EH (cell line): ENCODE measurements around the gene EGFL7.
A peak's percentile ranks its signal among the peaks of the same experiment; 100 is the strongest.
"Not testable (repeated sequence)": the region's sequence is repeated elsewhere in the genome, so short reads cannot be mapped to it uniquely, and the experiment has no call there.

ENCODE experiments used
- DNase-seq: peaks from one replicate; pipeline ENCODE4 v3.0.0-alpha.2; 2015; ENCODE audit warnings: low read depth

EGFL7 gene

GRCh38 chr9:136697821-136698526, 35.3 kb downstream of the EGFL7 start:
- DNase-seq, result no peak

GRCh38 chr9:136698635-136699246, 36.0 kb downstream of the EGFL7 start:
- DNase-seq, result no peak

GRCh38 chr9:136700304-136700703, 37.6 kb downstream of the EGFL7 start:
- DNase-seq, result peak; percentile 57

GRCh38 chr9:136700959-136701667, 38.4 kb downstream of the EGFL7 start:
- DNase-seq, result no peak

GRCh38 chr9:136701668-136702053, 38.9 kb downstream of the EGFL7 start:
- no peak for DNase-seq

- DNase-seq, result no peak
Observed at GRCh38 chr9:136703276-136703860, 40.7 kb downstream of the EGFL7 start.

GRCh38 chr9:136704741-136705140, 42.0 kb downstream of the EGFL7 start:
- not testable (repeated sequence) for DNase-seq

GRCh38 chr9:136705564-136705963, 42.8 kb downstream of the EGFL7 start:
- no peak for DNase-seq

GRCh38 chr9:136707011-136707410, 44.3 kb downstream of the EGFL7 start:
- no peak for DNase-seq

- no peak for DNase-seq
Observed at GRCh38 chr9:136707849-136708517, 45.3 kb downstream of the EGFL7 start.

- DNase-seq, result no peak
Observed at GRCh38 chr9:136709454-136710109, 46.9 kb downstream of the EGFL7 start.

- peak; percentile 34 for DNase-seq
Observed at GRCh38 chr9:136710543-136710942, 47.8 kb downstream of the EGFL7 start.

- peak; percentile 72 for DNase-seq
Observed at GRCh38 chr9:136711219-136711648, 48.5 kb downstream of the EGFL7 start.

- DNase-seq, result no peak
Observed at GRCh38 chr9:136711751-136712689, 49.3 kb downstream of the EGFL7 start, which contains the start of gene DIPK1B. DIPK1B (plus strand) TSS chr9:136712572; CDS start chr9:136712666, 94 bp downstream.

- no peak for DNase-seq
Observed at GRCh38 chr9:136712690-136713544, 50.2 kb downstream of the EGFL7 start.

- no peak for DNase-seq
Observed at GRCh38 chr9:136713550-136713949, 50.8 kb downstream of the EGFL7 start.

- no peak for DNase-seq
Observed at GRCh38 chr9:136714096-136714892, 51.6 kb downstream of the EGFL7 start.

GRCh38 chr9:136714893-136715274, 52.2 kb downstream of the EGFL7 start:
- no peak for DNase-seq

- DNase-seq, result no peak
Observed at GRCh38 chr9:136717399-136717798, 54.7 kb downstream of the EGFL7 start.
